ENCODE results near the gene PMM1. TPM values are rescaled to one million over a fixed set of nuclear protein-coding genes. Genes with fewer than 3 reads are reported as not detected.

Gene PMM1
- total RNA-seq, 4 donors from 2014 or later, result 39.3 to 168 (median 73.1) TPM

DNA sequence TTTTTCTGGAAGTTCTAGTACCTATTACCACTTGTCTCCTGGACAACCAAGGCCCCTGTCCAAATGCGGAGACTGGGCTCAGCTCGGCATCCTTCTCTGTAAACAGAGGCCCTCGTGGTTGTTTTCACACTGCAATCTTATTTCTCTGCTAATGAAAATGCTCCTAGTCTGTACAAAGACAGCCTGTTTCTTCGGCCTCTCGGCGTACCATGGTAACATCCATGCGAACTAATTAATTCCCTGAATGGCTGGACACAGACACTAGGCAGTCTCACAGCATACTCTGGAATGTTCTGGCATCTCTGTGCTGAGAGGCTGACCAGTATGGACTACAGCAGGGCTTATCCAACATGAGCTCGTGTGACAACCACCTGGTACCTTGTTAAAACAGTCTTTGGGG is 51.1 kb downstream of the PMM1 start:
- DNase-seq (ENCODE audit: low spot score) (no peak), ATAC-seq (ENCODE audit: low FRiP score) (no peak)
- TF ChIP-seq, protein P1, sequence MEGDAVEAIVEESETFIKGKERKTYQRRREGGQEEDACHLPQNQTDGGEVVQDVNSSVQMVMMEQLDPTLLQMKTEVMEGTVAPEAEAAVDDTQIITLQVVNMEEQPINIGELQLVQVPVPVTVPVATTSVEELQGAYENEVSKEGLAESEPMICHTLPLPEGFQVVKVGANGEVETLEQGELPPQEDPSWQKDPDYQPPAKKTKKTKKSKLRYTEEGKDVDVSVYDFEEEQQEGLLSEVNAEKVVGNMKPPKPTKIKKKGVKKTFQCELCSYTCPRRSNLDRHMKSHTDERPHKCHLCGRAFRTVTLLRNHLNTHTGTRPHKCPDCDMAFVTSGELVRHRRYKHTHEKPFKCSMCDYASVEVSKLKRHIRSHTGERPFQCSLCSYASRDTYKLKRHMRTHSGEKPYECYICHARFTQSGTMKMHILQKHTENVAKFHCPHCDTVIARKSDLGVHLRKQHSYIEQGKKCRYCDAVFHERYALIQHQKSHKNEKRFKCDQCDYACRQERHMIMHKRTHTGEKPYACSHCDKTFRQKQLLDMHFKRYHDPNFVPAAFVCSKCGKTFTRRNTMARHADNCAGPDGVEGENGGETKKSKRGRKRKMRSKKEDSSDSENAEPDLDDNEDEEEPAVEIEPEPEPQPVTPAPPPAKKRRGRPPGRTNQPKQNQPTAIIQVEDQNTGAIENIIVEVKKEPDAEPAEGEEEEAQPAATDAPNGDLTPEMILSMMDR (IDR thresholded peaks at IDR 0.05), result no peak

DNA sequence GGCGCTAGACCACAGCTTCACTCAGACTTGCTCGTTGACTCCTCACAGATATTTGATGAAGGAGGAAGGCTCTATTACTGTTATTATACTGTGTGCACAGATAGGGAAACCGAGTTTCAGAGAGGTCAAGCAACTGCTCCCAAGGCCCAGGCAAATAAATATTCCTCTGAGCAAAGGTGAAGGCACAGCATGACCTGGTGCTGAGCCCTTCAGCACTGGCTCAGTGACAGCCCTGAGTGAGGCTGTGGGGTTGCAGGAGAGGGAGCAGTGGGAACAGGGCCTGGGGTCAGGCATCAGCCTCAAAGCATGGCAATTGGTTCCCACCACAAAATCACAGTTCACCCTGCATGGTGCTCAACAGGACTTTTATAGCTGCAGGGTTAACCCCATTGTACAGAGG is 52.4 kb downstream of the PMM1 start:
- DNase-seq (ENCODE audit: low spot score), result no peak
- TF ChIP-seq, protein P1 (IDR thresholded peaks at IDR 0.05), result no peak
- no peak for ATAC-seq (ENCODE audit: low FRiP score)

DNA sequence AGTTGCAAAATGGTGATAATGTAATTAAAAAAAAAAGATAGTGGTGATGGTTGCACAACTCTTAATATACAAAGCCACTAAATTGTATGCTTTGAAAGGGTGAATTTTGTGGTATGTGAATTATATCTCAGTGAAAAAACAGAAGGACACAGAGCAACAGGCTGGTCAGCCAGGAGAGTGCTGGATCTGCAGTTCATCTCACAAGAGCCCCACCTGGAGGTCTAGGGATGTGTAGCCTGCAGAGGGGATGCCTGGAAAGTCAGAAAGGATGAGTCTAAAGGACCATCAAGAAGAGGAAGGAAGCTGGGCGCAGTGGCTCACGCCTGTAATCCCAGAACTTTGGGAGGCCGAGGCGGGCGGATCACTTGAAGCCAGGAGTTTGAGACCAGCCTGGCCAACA is 54.4 kb downstream of the PMM1 start:
- TF ChIP-seq, protein P1 (IDR thresholded peaks at IDR 0.05), result no peak
- DNase-seq (ENCODE audit: low spot score), result no peak
- no peak for ATAC-seq (ENCODE audit: low FRiP score)

DNA sequence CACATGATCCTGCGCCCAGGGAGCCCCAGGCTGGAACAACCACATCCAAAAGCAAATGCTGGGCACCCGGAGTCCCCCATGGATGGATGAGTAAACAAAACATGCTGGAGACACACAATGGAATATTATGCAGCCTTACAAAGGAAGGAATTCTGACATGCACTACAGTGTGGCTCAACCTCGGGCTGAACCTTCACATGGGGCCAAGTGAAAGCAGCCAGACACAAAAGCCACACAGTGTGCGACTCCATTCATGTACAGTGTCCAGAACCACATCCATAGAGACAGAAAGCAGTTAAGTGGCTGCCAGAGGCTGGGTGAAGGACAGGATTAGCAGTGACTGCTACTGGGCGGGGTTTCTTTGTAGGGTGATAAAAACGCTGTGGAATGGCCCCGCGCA is 55.4 kb downstream of the PMM1 start:
- no peak for ATAC-seq (ENCODE audit: low FRiP score)
- DNase-seq (ENCODE audit: low spot score), result no peak
- TF ChIP-seq, protein P1 (IDR thresholded peaks at IDR 0.05), result no peak

DNA sequence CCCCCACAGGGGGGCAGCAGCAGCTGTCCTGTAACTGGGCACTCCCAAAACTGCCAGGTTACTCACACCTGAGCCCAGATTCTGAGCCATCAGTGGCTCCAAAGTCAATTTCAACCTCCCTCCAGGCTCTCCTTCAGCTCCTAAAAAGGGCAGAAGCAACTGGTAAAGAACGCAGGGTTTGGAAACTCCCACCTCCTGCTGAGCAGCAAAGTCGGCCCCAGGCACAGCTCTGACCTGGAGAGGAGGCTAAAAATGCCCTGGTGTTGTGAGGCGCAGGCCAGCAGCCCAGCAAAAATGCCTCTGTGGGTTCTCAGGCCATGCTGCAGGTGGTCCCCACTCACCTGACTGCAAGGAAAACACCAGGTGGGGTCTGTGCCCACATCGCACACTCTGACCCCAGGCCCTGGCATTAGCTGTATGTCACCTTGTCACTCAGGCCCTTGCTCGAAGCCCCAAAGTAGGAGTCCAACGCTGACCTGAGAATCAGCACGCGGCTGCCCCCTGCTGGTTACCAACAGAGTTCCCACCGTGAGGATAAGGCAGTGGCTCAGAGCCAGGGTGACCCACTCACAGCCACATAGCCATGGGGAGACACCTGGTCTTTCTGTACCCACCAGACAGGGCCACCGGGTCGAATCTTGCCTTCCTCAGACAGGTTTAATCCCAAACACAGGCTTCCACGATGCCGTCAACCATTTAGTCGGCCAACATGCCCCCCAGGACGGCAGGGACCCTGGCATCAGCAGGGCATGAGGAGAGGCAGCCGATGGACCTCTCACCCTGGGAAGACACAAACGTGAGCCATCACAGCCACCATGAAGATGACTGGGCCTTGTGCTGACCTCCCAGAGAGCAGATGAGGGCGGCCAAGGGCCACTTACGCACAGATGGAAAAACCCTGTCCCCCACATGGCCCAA is 56.5 kb downstream of the PMM1 start:
- DNase-seq (ENCODE audit: low spot score) (peak; percentile 60), ATAC-seq (ENCODE audit: low FRiP score) (peak; percentile 41)
- TF ChIP-seq, protein P1 (IDR thresholded peaks at IDR 0.05), result peak in 1 of 3 donors; percentile 61

DNA sequence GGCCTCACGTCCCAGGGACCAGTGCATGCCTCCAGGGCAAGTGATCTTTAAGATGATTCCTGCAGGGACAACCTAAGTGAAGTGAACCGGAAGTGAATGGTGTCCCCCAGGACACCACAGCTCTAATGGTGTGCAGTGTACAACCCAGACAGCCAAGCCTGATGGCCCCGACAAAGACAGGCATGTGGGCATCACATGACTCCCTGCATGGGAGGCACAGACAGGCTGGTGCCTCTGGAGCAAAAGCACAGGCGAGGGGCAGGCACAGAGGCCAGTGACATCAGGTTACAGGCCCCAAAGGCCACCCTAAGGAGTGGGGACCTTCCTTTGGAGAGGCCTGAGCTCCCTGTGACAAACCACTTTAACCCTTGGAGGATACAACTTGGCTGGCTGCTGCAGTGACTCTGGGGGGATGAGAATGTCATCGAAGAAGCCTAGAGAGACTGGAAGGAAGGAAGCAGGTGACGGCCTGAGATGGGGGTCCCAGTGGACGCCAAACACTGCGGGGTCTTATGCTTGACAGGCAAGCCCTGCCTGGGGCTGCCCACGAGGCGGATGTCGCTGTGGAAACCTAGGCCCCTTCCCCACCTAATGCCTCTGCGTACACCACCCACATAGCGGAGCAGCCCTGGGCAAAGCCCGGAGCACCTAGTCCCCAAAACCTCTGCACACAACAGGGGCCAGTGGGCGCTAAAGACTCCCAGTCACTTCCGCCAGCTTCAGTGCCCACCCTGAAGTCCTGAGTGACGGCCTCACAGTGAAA is 57.7 kb downstream of the PMM1 start:
- ATAC-seq (ENCODE audit: low FRiP score), result no peak
- TF ChIP-seq, protein P1 (IDR thresholded peaks at IDR 0.05), result no peak
- DNase-seq (ENCODE audit: low spot score), result no peak
